Tibial nerve (tissue), 4 donors: ENCODE data around the gene IQGAP2.

ENCODE experiments used
- CTCF ChIP-seq, 5 experiments: fragments of 200-600 bp in 3 of 5; fragments of 450-650 bp in 2 of 5; sonication (generic) in 3 of 5; IDR thresholded peaks; one replicate each; pipeline ENCODE4 v1.5.1; 2016 to 2019; ENCODE audit warnings: antibody characterized with exemption in 5 of 5, mild to moderate bottlenecking in 3 of 5, moderate library complexity in 2 of 5
- EP300 ChIP-seq, 2 donors: sonication (generic); formaldehyde crosslinking; IDR thresholded peaks; one replicate each; pipeline ENCODE4 v1.6.1; 2017; ENCODE audit warnings: antibody characterized with exemption in 2 of 2, mild to moderate bottlenecking in 1 of 2
- POLR2A ChIP-seq, 2 donors: fragments of 450-650 bp; IDR thresholded peaks; one replicate each; pipeline ENCODE4 v1.6.1; 2017; ENCODE audit warnings: antibody characterized with exemption in 2 of 2, mild to moderate bottlenecking in 2 of 2, moderate library complexity in 2 of 2

- TF ChIP-seq CTCF (IDR thresholded peaks at IDR 0.05): no peak
- TF ChIP-seq EP300 (IDR thresholded peaks at IDR 0.05): no peak
- no peak for TF ChIP-seq POLR2A (IDR thresholded peaks at IDR 0.05)
Observed at GRCh38 chr5:76692274-76692540, 289.1 kb downstream of the IQGAP2 start.
